ENCODE results near the gene GGT5.
"Not testable (repeated sequence)": the region's sequence is repeated elsewhere in the genome, so short reads cannot be mapped to it uniquely, and the experiment has no call there.

DNA sequence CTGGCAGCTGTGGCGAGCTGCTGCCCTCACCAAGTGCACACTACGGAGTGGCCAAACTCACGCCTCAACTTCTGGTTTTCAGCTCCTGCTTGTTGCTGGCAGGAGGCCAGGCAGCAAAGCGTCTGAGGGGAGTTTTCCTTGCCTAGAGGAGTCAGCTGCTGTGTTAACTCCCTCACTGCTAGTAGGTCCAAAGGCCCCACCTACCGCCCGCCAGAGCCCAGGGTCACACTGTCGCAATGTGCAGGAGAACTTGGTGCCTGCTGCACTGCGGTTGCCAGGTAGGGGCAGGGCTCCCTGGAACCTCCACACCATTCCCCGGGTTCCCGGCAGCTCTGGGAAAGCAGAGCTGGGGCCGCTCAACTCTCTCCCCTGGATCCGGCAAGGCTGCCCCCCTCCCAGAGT is at the start of gene GGT5:
- not testable (repeated sequence) for TF ChIP-seq EZH2 (IDR thresholded peaks at IDR 0.05; ENCODE audit: borderline replicate concordance); CTCF (IDR thresholded peaks at IDR 0.05; ENCODE audit: poor library complexity); EZH2phosphoT487 (IDR thresholded peaks at IDR 0.05; ENCODE audit: low read depth, severe bottlenecking, unreplicated experiment)

All from hepatocyte (in vitro differentiated cells).